H1 (cell line): ENCODE results near the gene HLA-A. TPM values are rescaled to one million over a fixed set of nuclear protein-coding genes. Genes with fewer than 3 reads are reported as not detected.

Experiments
- BRCA1 ChIP-seq: IDR thresholded peaks from 2 replicates; pipeline ENCODE4 v1.6.1; 2012; ENCODE audit warnings: low read depth, low read length, improper control_type of control experiment
- GABPA ChIP-seq: IDR thresholded peaks from 2 replicates; pipeline ENCODE4 v1.6.1; 2011; ENCODE audit warnings: mild to moderate bottlenecking, low read length, moderate library complexity, borderline replicate concordance; ENCODE audit not compliant: insufficient read depth
- polyA plus RNA-seq, 7 experiments: library from polyadenylated mRNA; depleted of rRNA in 3 of 7; stranded (reverse) in 5 of 7; unstranded in 2 of 7; fragments of >200 nt in 5 of 7; fragments of 200-250 nt in 2 of 7; gene quantifications; 1 replicate in 5 of 7; 2 replicates in 1 of 7; 4 replicates in 1 of 7; pipeline versions ENCODE4 v1.2.1 to v1.2.3, GENCODE V29; 2011 to 2013; ENCODE audit warnings: missing spikeins in 2 of 7, mixed read lengths in 2 of 7
- total RNA-seq: library from RNA; stranded (reverse); fragmentation: NEBNext Ultra II Directional; extraction: Animal tissue kit (Norgen Biotek cat#: 25700); gene quantifications from 2 replicates; pipeline ENCODE4 v1.2.1, GENCODE V29; 2021
- TF ChIP-seq, protein P1 (sequence below): IDR thresholded peaks from 2 replicates; pipeline ENCODE4 v1.6.1; 2011; ENCODE audit warnings: low read length, improper control_type of control experiment

HLA-A gene
- total and polyA plus RNA-seq, 2 of the 8 experiments (the other 6 are each of a cell fraction or from before 2014, with no cell fraction given), result 221 to 474 TPM

GRCh38 chr6:29935273-29935955 lies 6.9 kb upstream of the HLA-A start (continued):
- TF ChIP-seq, protein P1, sequence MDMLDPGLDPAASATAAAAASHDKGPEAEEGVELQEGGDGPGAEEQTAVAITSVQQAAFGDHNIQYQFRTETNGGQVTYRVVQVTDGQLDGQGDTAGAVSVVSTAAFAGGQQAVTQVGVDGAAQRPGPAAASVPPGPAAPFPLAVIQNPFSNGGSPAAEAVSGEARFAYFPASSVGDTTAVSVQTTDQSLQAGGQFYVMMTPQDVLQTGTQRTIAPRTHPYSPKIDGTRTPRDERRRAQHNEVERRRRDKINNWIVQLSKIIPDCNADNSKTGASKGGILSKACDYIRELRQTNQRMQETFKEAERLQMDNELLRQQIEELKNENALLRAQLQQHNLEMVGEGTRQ, result no peak
- TF ChIP-seq GABPA (no peak), BRCA1 (no peak)
